Tibial nerve (tissue), 3 donors: ENCODE measurements around the gene PTGIR.

ENCODE experiments used
- POLR2A ChIP-seq, 2 donors: fragments of 450-650 bp; IDR thresholded peaks; one replicate each; pipeline ENCODE4 v1.6.1; 2017; ENCODE audit warnings: antibody characterized with exemption in 2 of 2, mild to moderate bottlenecking in 2 of 2, moderate library complexity in 2 of 2
- TF ChIP-seq, protein P1 (sequence below), 5 experiments: fragments of 200-600 bp in 3 of 5; fragments of 450-650 bp in 2 of 5; sonication (generic) in 3 of 5; IDR thresholded peaks; one replicate each; pipeline ENCODE4 v1.5.1; 2016 to 2019; ENCODE audit warnings: antibody characterized with exemption in 5 of 5, mild to moderate bottlenecking in 3 of 5, moderate library complexity in 2 of 5

DNA sequence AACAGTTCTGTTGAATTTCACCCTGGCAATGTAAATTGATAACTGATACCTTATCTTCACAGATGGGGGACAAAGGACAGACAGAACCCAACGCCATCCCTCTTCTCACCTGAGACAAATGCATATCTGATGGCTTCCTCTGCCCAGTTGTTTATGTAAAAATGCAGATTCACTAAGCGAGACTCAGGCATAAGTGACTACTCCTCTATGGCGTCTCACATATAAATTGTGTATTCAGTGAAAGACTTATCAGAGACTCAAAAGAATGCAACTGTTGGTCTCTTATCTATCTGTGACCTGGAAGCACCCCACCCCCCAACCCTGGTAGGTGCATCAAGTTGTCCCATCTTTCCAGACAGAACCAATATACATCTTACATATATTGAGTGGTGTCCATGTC is 37.0 kb downstream of the PTGIR start:
- TF ChIP-seq, protein P1, sequence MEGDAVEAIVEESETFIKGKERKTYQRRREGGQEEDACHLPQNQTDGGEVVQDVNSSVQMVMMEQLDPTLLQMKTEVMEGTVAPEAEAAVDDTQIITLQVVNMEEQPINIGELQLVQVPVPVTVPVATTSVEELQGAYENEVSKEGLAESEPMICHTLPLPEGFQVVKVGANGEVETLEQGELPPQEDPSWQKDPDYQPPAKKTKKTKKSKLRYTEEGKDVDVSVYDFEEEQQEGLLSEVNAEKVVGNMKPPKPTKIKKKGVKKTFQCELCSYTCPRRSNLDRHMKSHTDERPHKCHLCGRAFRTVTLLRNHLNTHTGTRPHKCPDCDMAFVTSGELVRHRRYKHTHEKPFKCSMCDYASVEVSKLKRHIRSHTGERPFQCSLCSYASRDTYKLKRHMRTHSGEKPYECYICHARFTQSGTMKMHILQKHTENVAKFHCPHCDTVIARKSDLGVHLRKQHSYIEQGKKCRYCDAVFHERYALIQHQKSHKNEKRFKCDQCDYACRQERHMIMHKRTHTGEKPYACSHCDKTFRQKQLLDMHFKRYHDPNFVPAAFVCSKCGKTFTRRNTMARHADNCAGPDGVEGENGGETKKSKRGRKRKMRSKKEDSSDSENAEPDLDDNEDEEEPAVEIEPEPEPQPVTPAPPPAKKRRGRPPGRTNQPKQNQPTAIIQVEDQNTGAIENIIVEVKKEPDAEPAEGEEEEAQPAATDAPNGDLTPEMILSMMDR (IDR thresholded peaks at IDR 0.05), result no peak
- no peak for TF ChIP-seq POLR2A (IDR thresholded peaks at IDR 0.05)
